ENCODE results near the gene PARP11. TPM values are rescaled to one million over a fixed set of nuclear protein-coding genes. Genes with fewer than 3 reads are reported as not detected.
A peak's percentile ranks its signal among the peaks of the same experiment; 100 is the strongest.

Gene PARP11
- total RNA-seq, 2 experiments from 2014 or later = 19.7 to 22.3 TPM

DNA sequence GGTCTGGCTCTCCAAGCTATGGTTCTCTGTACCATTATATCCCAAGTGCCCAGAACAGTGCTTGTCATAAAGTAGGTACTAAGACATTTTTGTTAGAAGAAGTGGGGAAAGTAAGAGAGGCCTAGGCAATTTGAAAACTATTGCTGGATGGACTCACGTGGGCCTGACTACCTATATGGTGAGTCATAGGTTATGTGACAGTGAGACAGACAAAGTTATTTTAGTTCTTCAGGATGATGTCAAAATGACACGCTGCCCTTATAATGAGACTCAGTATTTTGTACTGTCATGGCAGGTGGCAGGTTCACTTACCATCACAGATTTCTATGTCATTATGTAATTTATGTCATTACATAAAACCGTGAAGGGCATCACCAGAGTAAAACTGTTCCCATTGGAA is 53.1 kb downstream of the PARP11 start:
- no peak overlapping the region for H3K4me3 Mint-ChIP-seq
- DNase-seq (no peak), ATAC-seq (peak; percentile 77)
- peaks cover 4% of the 10 kb centered on the region for H3K36me3 Mint-ChIP-seq (ENCODE audit: low read depth)
- CTCF ChIA-PET = interaction anchor here (0.6 to 2.1 kb wide), 2 partner anchors 16 to 939 kb away, joined by 5 to 10 read pairs; no protein-coding TSS in a partner anchor
- no peaks in the 10 kb centered on the region for H3K9me3 Mint-ChIP-seq
- intact Hi-C loops (cut with micrococcal nuclease) = no loop called here
- POLR2A ChIA-PET = no interaction called here
- no peak overlapping the region for H3K27ac Mint-ChIP-seq
- H3K27me3 Mint-ChIP-seq = no peaks in the 10 kb centered on the region
- TF ChIP-seq, protein P1, sequence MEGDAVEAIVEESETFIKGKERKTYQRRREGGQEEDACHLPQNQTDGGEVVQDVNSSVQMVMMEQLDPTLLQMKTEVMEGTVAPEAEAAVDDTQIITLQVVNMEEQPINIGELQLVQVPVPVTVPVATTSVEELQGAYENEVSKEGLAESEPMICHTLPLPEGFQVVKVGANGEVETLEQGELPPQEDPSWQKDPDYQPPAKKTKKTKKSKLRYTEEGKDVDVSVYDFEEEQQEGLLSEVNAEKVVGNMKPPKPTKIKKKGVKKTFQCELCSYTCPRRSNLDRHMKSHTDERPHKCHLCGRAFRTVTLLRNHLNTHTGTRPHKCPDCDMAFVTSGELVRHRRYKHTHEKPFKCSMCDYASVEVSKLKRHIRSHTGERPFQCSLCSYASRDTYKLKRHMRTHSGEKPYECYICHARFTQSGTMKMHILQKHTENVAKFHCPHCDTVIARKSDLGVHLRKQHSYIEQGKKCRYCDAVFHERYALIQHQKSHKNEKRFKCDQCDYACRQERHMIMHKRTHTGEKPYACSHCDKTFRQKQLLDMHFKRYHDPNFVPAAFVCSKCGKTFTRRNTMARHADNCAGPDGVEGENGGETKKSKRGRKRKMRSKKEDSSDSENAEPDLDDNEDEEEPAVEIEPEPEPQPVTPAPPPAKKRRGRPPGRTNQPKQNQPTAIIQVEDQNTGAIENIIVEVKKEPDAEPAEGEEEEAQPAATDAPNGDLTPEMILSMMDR (IDR thresholded peaks at IDR 0.05) = no peak
- no peaks in the 10 kb centered on the region for H3K4me1 Mint-ChIP-seq (ENCODE audit: low read depth)

DNA sequence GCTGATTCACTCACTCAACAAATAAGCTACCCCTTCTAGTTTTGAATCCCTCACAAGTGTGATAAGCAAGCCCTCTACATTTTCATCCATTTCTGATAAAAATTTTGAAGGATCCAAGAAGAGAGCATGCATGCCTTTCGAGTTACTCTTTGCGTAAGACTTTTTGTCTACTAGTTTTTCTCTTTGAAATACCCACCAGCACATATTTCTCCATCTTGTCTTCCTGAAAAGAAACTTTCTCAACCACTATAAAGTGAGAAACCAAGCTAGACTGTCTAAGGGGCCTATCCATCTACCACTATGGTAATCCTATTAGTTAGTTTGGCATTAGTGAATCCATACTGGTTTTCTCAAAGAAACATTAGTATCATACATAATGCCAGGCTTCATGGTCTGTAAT is 56.9 kb downstream of the PARP11 start:
- TF ChIP-seq, protein P1 (IDR thresholded peaks at IDR 0.05) = no peak
- intact Hi-C loops (cut with micrococcal nuclease) = no loop called here
- no peaks in the 10 kb centered on the region for H3K4me1 Mint-ChIP-seq (ENCODE audit: low read depth)
- no peaks in the 10 kb centered on the region for H3K9me3 Mint-ChIP-seq
- ChIA-PET CTCF (interaction anchor here (1.0 to 2.4 kb wide), 3 partner anchors 10 to 516 kb away, joined by 3 to 7 read pairs (median 6); no protein-coding TSS in a partner anchor), POLR2A (no interaction called here)
- peaks cover 4% of the 10 kb centered on the region for H3K36me3 Mint-ChIP-seq (ENCODE audit: low read depth)
- H3K4me3 Mint-ChIP-seq = no peak overlapping the region
- no peak overlapping the region for H3K27ac Mint-ChIP-seq
- DNase-seq (no peak), ATAC-seq (no peak)
- no peaks in the 10 kb centered on the region for H3K27me3 Mint-ChIP-seq

GRCh38 chr12:3815094-3815766 is 58.0 kb downstream of the PARP11 start:
- intact Hi-C loops (cut with micrococcal nuclease) = no loop called here
- Mint-ChIP-seq H3K27me3 (no peaks in the 10 kb centered on the region), H3K36me3 (ENCODE audit: low read depth) (peaks cover 4% of the 10 kb centered on the region), H3K27ac (no peak overlapping the region), H3K4me3 (no peak overlapping the region), H3K4me1 (ENCODE audit: low read depth) (no peaks in the 10 kb centered on the region), H3K9me3 (no peaks in the 10 kb centered on the region)
- ATAC-seq (no peak), DNase-seq (no peak)
- TF ChIP-seq, protein P1 (IDR thresholded peaks at IDR 0.05) = no peak
- ChIA-PET POLR2A (no interaction called here), CTCF (interaction anchor here (1.0 to 2.4 kb wide), 3 partner anchors 11 to 515 kb away, joined by 3 to 7 read pairs (median 6); no protein-coding TSS in a partner anchor)

- ChIA-PET POLR2A (no interaction called here), CTCF (no interaction called here)
- Mint-ChIP-seq H3K4me1 (ENCODE audit: low read depth) (peaks cover 14% of the 10 kb centered on the region), H3K9me3 (no peaks in the 10 kb centered on the region), H3K27me3 (no peaks in the 10 kb centered on the region), H3K27ac (no peak overlapping the region), H3K4me3 (no peak overlapping the region), H3K36me3 (ENCODE audit: low read depth) (no peaks in the 10 kb centered on the region)
- no peak for ATAC-seq
- TF ChIP-seq, protein P1 (IDR thresholded peaks at IDR 0.05) = peak; percentile 20
- no peak for DNase-seq
- intact Hi-C loops (cut with micrococcal nuclease) = no loop called here
These were observed 62.7 kb downstream of the PARP11 start for GRCh38 chr12:3810540-3810939.

GRCh38 chr12:3810016-3810370 is 63.2 kb downstream of the PARP11 start:
- Mint-ChIP-seq H3K36me3 (ENCODE audit: low read depth) (no peaks in the 10 kb centered on the region), H3K4me1 (ENCODE audit: low read depth) (peaks cover 14% of the 10 kb centered on the region), H3K4me3 (no peak overlapping the region), H3K27me3 (no peaks in the 10 kb centered on the region), H3K9me3 (no peaks in the 10 kb centered on the region), H3K27ac (no peak overlapping the region)
- TF ChIP-seq, protein P1 (IDR thresholded peaks at IDR 0.05) = no peak
- intact Hi-C loops (cut with micrococcal nuclease) = no loop called here
- POLR2A ChIA-PET = no interaction called here
- CTCF ChIA-PET = interaction anchor here (4.1 kb wide), 1 partner anchor 510 kb away, joined by 20 read pairs; no protein-coding TSS in a partner anchor
- ATAC-seq (no peak), DNase-seq (no peak)
